CD8-positive, alpha-beta memory T cell (primary cell): ENCODE data around the gene IDNK. TPM values are rescaled to one million over a fixed set of nuclear protein-coding genes. Genes with fewer than 3 reads are reported as not detected.
A peak's percentile ranks its signal among the peaks of the same experiment; 100 is the strongest.

ENCODE experiments used
- CTCF ChIA-PET: fragments of 350-600 bp; sonication (Branson Sonifier 250); formaldehyde crosslinking; loops from one replicate; lab custom pipeline; 2021; ENCODE audit warnings: antibody characterized with exemption; lab: Charles Lee
- POLR2A ChIA-PET: fragments of 350-600 bp; sonication (Branson Sonifier 250); formaldehyde crosslinking; loops from one replicate; lab custom pipeline; 2021; ENCODE audit warnings: antibody characterized with exemption; lab: Charles Lee
- DNase-seq, 5 donors: peaks; one replicate each; pipeline versions ENCODE4 v3.0.0 to v3.0.0-alpha.2; 2020 to 2022; ENCODE audit warnings: mixed read lengths in 1 of 5
- H3K27ac ChIP-seq: one replicate; pipeline ENCODE4 v1.7.0; 2013; ENCODE audit warnings: low read depth, mild to moderate bottlenecking, low read length, moderate library complexity
- H3K27me3 ChIP-seq: 2 replicates; pipeline ENCODE4 v1.7.0; 2013; ENCODE audit warnings: low read length, mild to moderate bottlenecking; ENCODE audit not compliant: insufficient read depth, poor library complexity, severe bottlenecking
- H3K36me3 ChIP-seq: 2 replicates; pipeline ENCODE4 v1.7.0; 2013; ENCODE audit warnings: mild to moderate bottlenecking, low read length, moderate library complexity; ENCODE audit not compliant: insufficient read depth
- H3K4me1 ChIP-seq: 2 replicates; pipeline ENCODE4 v1.7.0; 2013; ENCODE audit warnings: mild to moderate bottlenecking, low read length, moderate library complexity; ENCODE audit not compliant: insufficient read depth
- H3K4me3 ChIP-seq: 2 replicates; pipeline ENCODE4 v1.7.0; 2013; ENCODE audit warnings: mild to moderate bottlenecking, low read length
- H3K9me3 ChIP-seq: 2 replicates; pipeline ENCODE4 v1.7.0; 2013; ENCODE audit warnings: mild to moderate bottlenecking, low read length
- H3K27ac Mint-ChIP-seq, 8 donors: one replicate each; pipeline ENCODE4 v1.8.0; 2020 to 2021; ENCODE audit warnings: mixed read lengths in 8 of 8, mild to moderate bottlenecking in 6 of 8, inconsistent platforms in 3 of 8, moderate library complexity in 3 of 8
- H3K27me3 Mint-ChIP-seq, 2 donors: one replicate each; pipeline ENCODE4 v1.8.0; 2020 to 2021; ENCODE audit warnings: mixed read lengths in 2 of 2, mild to moderate bottlenecking in 1 of 2, moderate library complexity in 1 of 2
- H3K36me3 Mint-ChIP-seq, 3 donors: one replicate each; pipeline ENCODE4 v1.8.0; 2020 to 2021; ENCODE audit warnings: mixed read lengths in 3 of 3, inconsistent platforms in 1 of 3, mild to moderate bottlenecking in 1 of 3
- H3K4me1 Mint-ChIP-seq, 3 donors: one replicate each; pipeline ENCODE4 v1.8.0; 2020 to 2021; ENCODE audit warnings: mixed read lengths in 3 of 3, inconsistent platforms in 1 of 3, mild to moderate bottlenecking in 1 of 3
- H3K4me3 Mint-ChIP-seq, 7 donors: one replicate each; pipeline ENCODE4 v1.8.0; 2020 to 2021; ENCODE audit warnings: mixed read lengths in 7 of 7, mild to moderate bottlenecking in 6 of 7, moderate library complexity in 4 of 7, inconsistent platforms in 2 of 7
- H3K9me3 Mint-ChIP-seq, 5 donors: one replicate each; pipeline ENCODE4 v1.8.0; 2020 to 2022; ENCODE audit warnings: mixed read lengths in 5 of 5, mild to moderate bottlenecking in 3 of 5, moderate library complexity in 2 of 5, inconsistent platforms in 1 of 5
- polyA plus RNA-seq: library from polyadenylated mRNA; unstranded; fragments of 300-500 nt; fragmentation: Illumina TruSeq; gene quantifications from one replicate; pipeline ENCODE4 v1.2.3, GENCODE V29; 2021
- total RNA-seq, 2 experiments: library from RNA; stranded (reverse); gene quantifications; one replicate each; pipeline ENCODE4 v1.2.3, GENCODE V29; 2021

Gene IDNK
- total and polyA plus RNA-seq, 3 experiments from 2014 or later: 5.9 to 16.9 (median 6.3) TPM

DNA sequence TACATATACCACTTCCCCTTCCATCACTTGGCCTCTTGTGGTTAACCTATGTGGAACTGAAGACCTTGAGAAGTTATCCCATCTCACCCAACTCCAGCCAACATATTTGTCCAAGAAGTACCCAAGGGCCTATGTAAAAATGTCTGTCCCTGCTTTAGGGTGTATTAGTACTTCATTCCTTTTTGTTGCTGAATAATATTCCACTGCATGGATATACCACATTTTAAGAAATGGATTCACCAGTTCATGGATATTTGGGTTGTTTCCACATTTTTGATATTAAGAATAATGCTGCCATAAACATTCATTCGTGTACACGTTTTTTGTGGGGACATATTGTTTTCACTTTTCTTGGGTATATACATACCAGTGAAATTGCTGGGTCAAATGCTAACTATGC lies 28.6 kb downstream of the IDNK start:
- no peaks in the 10 kb centered on the region for H3K4me1 ChIP-seq
- ChIA-PET CTCF (interaction anchor here (0.8 to 1.7 kb wide), 3 partner anchors 28 to 317 kb away, joined by 3 to 8 read pairs (median 4); partner anchors contain the start of gene IDNK), POLR2A (no interaction called here)
- no peaks in the 10 kb centered on the region for H3K9me3 ChIP-seq
- H3K27me3 ChIP-seq: no peaks in the 10 kb centered on the region
- H3K27ac ChIP-seq: no peak overlapping the region
- Mint-ChIP-seq H3K27ac (no peak overlapping the region), H3K27me3 (no peaks in the 10 kb centered on the region), H3K4me3 (no peak overlapping the region), H3K4me1 (no peaks in the 10 kb centered on the region), H3K36me3 (peaks cover 20 to 51% (median 21%) of the 10 kb centered on the region in 3 donors), H3K9me3 (no peaks in the 10 kb centered on the region)
- H3K36me3 ChIP-seq: peaks cover 20% of the 10 kb centered on the region
- H3K4me3 ChIP-seq: no peak overlapping the region
- no peak for DNase-seq

- Mint-ChIP-seq H3K27ac (no peak overlapping the region), H3K36me3 (peaks cover 20 to 51% (median 21%) of the 10 kb centered on the region in 3 donors), H3K9me3 (no peaks in the 10 kb centered on the region), H3K27me3 (no peaks in the 10 kb centered on the region), H3K4me1 (no peaks in the 10 kb centered on the region), H3K4me3 (no peak overlapping the region)
- ChIA-PET CTCF (interaction anchor here (0.8 to 1.7 kb wide), 2 partner anchors 29 to 31 kb away, joined by 3 to 8 read pairs; partner anchors contain the start of gene IDNK), POLR2A (no interaction called here)
- no peak overlapping the region for H3K4me3 ChIP-seq
- DNase-seq: no peak
- no peaks in the 10 kb centered on the region for H3K27me3 ChIP-seq
- H3K27ac ChIP-seq: no peak overlapping the region
- H3K4me1 ChIP-seq: no peaks in the 10 kb centered on the region
- peaks cover 26% of the 10 kb centered on the region for H3K36me3 ChIP-seq
- no peaks in the 10 kb centered on the region for H3K9me3 ChIP-seq
Measured at GRCh38 chr9:83652433-83652832, 29.5 kb downstream of the IDNK start.

- Mint-ChIP-seq H3K27me3 (no peaks in the 10 kb centered on the region), H3K27ac (peak overlapping the region in 3 of 8 donors; percentile 17 to 67 (median 48)), H3K36me3 (peaks cover 20 to 56% (median 21%) of the 10 kb centered on the region in 3 donors), H3K4me1 (no peaks in the 10 kb centered on the region), H3K4me3 (no peak overlapping the region), H3K9me3 (no peaks in the 10 kb centered on the region)
- POLR2A ChIA-PET: no interaction called here
- no peak for DNase-seq
- no peak overlapping the region for H3K4me3 ChIP-seq
- H3K27ac ChIP-seq: no peak overlapping the region
- CTCF ChIA-PET: no interaction called here
- H3K36me3 ChIP-seq: peaks cover 36% of the 10 kb centered on the region
- H3K9me3 ChIP-seq: no peaks in the 10 kb centered on the region
- H3K4me1 ChIP-seq: no peaks in the 10 kb centered on the region
- no peaks in the 10 kb centered on the region for H3K27me3 ChIP-seq
Measured at GRCh38 chr9:83655433-83655832, 32.5 kb downstream of the IDNK start.

DNA sequence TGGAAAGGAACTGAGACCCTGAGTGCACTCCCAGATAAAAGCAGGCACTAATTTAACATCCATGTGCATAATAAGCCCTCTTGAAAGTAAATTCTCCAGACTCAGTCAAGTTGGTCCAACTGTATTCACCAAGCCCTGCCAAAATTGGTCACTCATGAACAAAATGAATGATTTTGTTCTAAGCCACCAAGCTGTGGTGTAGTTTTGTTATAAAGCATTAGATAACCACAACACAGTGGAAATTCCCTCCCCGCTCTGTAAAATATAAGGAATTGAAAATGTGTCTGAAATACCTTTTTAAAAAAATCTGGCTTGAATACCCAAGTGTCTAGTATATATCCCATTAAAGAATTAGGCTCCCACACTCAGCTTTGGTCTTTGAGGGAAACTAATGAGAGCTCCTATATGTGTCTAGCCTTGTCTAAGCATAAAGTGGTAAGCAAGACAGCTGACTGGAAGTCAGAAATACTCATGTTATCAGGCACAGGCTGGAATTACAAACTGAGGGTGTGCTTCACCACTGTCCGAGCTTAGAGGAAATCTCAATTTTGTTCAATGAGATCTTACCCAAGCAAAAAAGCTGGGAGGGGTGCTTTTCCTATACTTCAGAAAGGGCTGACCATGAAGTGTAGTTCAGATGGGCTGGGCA lies 33.2 kb downstream of the IDNK start:
- Mint-ChIP-seq H3K27me3 (no peaks in the 10 kb centered on the region), H3K4me3 (no peak overlapping the region), H3K4me1 (no peaks in the 10 kb centered on the region), H3K36me3 (peaks cover 20 to 58% (median 21%) of the 10 kb centered on the region in 3 donors), H3K27ac (peak overlapping the region in 4 of 8 donors; percentile 10 to 67 (median 32)), H3K9me3 (no peaks in the 10 kb centered on the region)
- Histone ChIP-seq H3K27ac (no peak overlapping the region), H3K4me1 (no peaks in the 10 kb centered on the region), H3K4me3 (no peak overlapping the region), H3K9me3 (no peaks in the 10 kb centered on the region), H3K27me3 (no peaks in the 10 kb centered on the region), H3K36me3 (peaks cover 41% of the 10 kb centered on the region)
- POLR2A ChIA-PET: no interaction called here
- no peak for DNase-seq
- CTCF ChIA-PET: no interaction called here

- no peaks in the 10 kb centered on the region for H3K4me1 Mint-ChIP-seq
- no peaks in the 10 kb centered on the region for H3K27me3 ChIP-seq
- ChIA-PET POLR2A (no interaction called here), CTCF (no interaction called here)
- H3K4me3 Mint-ChIP-seq: no peak overlapping the region
- peaks cover 20 to 58% (median 21%) of the 10 kb centered on the region in 3 donors for H3K36me3 Mint-ChIP-seq
- H3K4me1 ChIP-seq: no peaks in the 10 kb centered on the region
- H3K9me3 Mint-ChIP-seq: no peaks in the 10 kb centered on the region
- H3K27ac Mint-ChIP-seq: no peak overlapping the region
- H3K27me3 Mint-ChIP-seq: no peaks in the 10 kb centered on the region
- H3K27ac ChIP-seq: no peak overlapping the region
- no peak overlapping the region for H3K4me3 ChIP-seq
- no peak for DNase-seq
- H3K9me3 ChIP-seq: no peaks in the 10 kb centered on the region
- peaks cover 43% of the 10 kb centered on the region for H3K36me3 ChIP-seq
Measured at GRCh38 chr9:83656952-83657351, 34.0 kb downstream of the IDNK start.

GRCh38 chr9:83662933-83663332 lies 40.0 kb downstream of the IDNK start:
- no peak overlapping the region for H3K27ac Mint-ChIP-seq

GRCh38 chr9:83665580-83666200 lies 42.7 kb downstream of the IDNK start:
- CTCF ChIA-PET: interaction anchor here (1.4 kb wide), 1 partner anchor 246 kb away, joined by 3 read pairs; no protein-coding TSS in a partner anchor
- Mint-ChIP-seq H3K4me1 (peaks cover 6 to 15% (median 10%) of the 10 kb centered on the region in 3 donors), H3K4me3 (no peak overlapping the region), H3K27me3 (no peaks in the 10 kb centered on the region), H3K9me3 (no peaks in the 10 kb centered on the region), H3K27ac (peak overlapping the region in 2 of 8 donors; percentile 43 to 69), H3K36me3 (peaks cover 5 to 89% (median 15%) of the 10 kb centered on the region in 3 donors)
- H3K9me3 ChIP-seq: no peaks in the 10 kb centered on the region
- no peak for DNase-seq
- POLR2A ChIA-PET: interaction anchor here (1.1 kb wide), 1 partner anchor 21 kb away, joined by 4 read pairs; no protein-coding TSS in a partner anchor
- H3K36me3 ChIP-seq: peaks cover 49% of the 10 kb centered on the region
- H3K27ac ChIP-seq: no peak overlapping the region
- no peaks in the 10 kb centered on the region for H3K27me3 ChIP-seq
- no peaks in the 10 kb centered on the region for H3K4me1 ChIP-seq
- H3K4me3 ChIP-seq: no peak overlapping the region

More at GRCh38 chr9:83662933-83663332, 40.0 kb downstream of the IDNK start:
- no peaks in the 10 kb centered on the region for H3K27me3 ChIP-seq
- H3K4me1 ChIP-seq: no peaks in the 10 kb centered on the region
- no peak overlapping the region for H3K27ac ChIP-seq
- Mint-ChIP-seq H3K4me3 (no peak overlapping the region), H3K36me3 (peaks cover 5 to 80% (median 14%) of the 10 kb centered on the region in 3 donors), H3K9me3 (no peaks in the 10 kb centered on the region), H3K4me1 (peaks cover 4 to 12% (median 10%) of the 10 kb centered on the region in 3 donors), H3K27me3 (no peaks in the 10 kb centered on the region)
- no peak overlapping the region for H3K4me3 ChIP-seq
- no peaks in the 10 kb centered on the region for H3K9me3 ChIP-seq
- ChIA-PET CTCF (interaction anchor here (1.9 kb wide), 1 partner anchor 43 kb away, joined by 6 read pairs; no protein-coding TSS in a partner anchor), POLR2A (no interaction called here)
- no peak for DNase-seq
- H3K36me3 ChIP-seq: peaks cover 36% of the 10 kb centered on the region

DNA sequence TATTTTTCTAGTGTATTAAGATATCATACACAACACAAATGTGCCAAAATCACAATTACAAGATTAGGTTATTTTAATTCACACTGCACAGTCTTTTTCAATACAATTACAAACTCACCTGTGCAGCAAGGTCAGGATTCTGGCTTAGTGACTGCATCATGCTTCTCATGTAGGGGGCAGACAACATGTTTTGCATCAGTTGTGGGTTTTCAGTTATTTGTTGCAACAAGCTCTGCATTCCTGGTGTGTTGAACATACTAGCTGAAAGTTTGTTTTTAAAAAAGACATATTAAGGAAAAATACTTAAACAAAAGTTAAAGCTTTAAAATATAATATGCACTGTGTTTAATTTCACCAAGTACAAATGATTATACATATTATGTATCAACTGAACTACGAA lies 46.1 kb downstream of the IDNK start:
- H3K4me1 ChIP-seq: no peaks in the 10 kb centered on the region
- H3K4me1 Mint-ChIP-seq: peaks cover 8 to 28% (median 20%) of the 10 kb centered on the region in 3 donors
- peaks cover 0 to 86% (median 20%) of the 10 kb centered on the region in 3 donors for H3K36me3 Mint-ChIP-seq
- no peaks in the 10 kb centered on the region for H3K9me3 Mint-ChIP-seq
- DNase-seq: no peak
- H3K27me3 Mint-ChIP-seq: no peaks in the 10 kb centered on the region
- no peak overlapping the region for H3K4me3 ChIP-seq
- ChIA-PET POLR2A (no interaction called here), CTCF (interaction anchor here (1.2 kb wide), 1 partner anchor 48 kb away, joined by 3 read pairs; no protein-coding TSS in a partner anchor)
- no peak overlapping the region for H3K27ac Mint-ChIP-seq
- no peak overlapping the region for H3K27ac ChIP-seq
- H3K27me3 ChIP-seq: no peaks in the 10 kb centered on the region
- peaks cover 35% of the 10 kb centered on the region for H3K36me3 ChIP-seq
- no peaks in the 10 kb centered on the region for H3K9me3 ChIP-seq
- no peak overlapping the region for H3K4me3 Mint-ChIP-seq
